HepG2 (cell line): Measurements from ENCODE around the gene CERS5. TPM values are rescaled to one million over a fixed set of nuclear protein-coding genes. Genes with fewer than 3 reads are reported as not detected.

Source experiments
- ATAC-seq: fragments of 200-7000 bp; cut with Tn5 transposase; 3 replicates; pipeline ENCODE4 v1.9.1; 2020; ENCODE audit warnings: mild to moderate bottlenecking, moderate library complexity
- BruUV-seq: library from RNA; stranded (reverse); fragments of 400-500 nt; replicated peaks from 2 replicates; lab custom pipeline; 2021; lab: Mats Ljungman, UMichigan
- CTCF ChIA-PET: fragments of 300-600 bp; formaldehyde crosslinking; extraction: SDS; loops from one replicate; lab custom pipeline; 2021; ENCODE audit warnings: low total read pairs, inconsistent platforms, low intra/inter-chr PET ratio; lab: Yijun Ruan, JAX
- POLR2A ChIA-PET: fragments of 350-600 bp; sonication (Branson Sonifier 250); formaldehyde crosslinking; loops from one replicate; lab custom pipeline; 2020; ENCODE audit warnings: antibody characterized with exemption, inconsistent platforms; lab: Yijun Ruan, JAX
- DNase-seq: peaks from one replicate; pipeline ENCODE4 v3.0.0-alpha.2; 2015; ENCODE audit warnings: low spot score
- FAIRE-seq: peaks from 3 replicates; lab custom pipeline; 2011; peaks lifted over from hg19 to GRCh38; lab: Jason Lieb, UNC
- H2AFZ ChIP-seq: one replicate; pipeline ENCODE4 v1.6.1; 2011; ENCODE audit warnings: low read length, inconsistent platforms
- H3K27ac ChIP-seq: fragments of 300-600 bp; 3 replicates; pipeline ENCODE4 v1.8.0; 2011; ENCODE audit warnings: mixed run types, mild to moderate bottlenecking, mixed read lengths, low read length, inconsistent platforms; ENCODE audit not compliant: insufficient read depth; ENCODE audit errors: extremely low read length
- H3K27me3 ChIP-seq, 2 experiments: fragments of 200-600 bp in 1 of 2; 2 replicates in 1 of 2; 3 replicates in 1 of 2; pipeline versions ENCODE4 v1.6.0 to v1.8.0; 2011; ENCODE audit warnings: low read length in 2 of 2, mild to moderate bottlenecking in 2 of 2, moderate library complexity in 2 of 2, inconsistent platforms in 1 of 2; ENCODE audit not compliant: insufficient read depth in 2 of 2, control insufficient read depth in 1 of 2
- H3K36me3 ChIP-seq, 2 experiments: fragments of 200-600 bp in 1 of 2; replicated peaks in 1 of 2; 2 replicates in 1 of 2; 3 replicates in 1 of 2; pipeline versions ENCODE4 v1.5.1 to v1.8.0; 2011; ENCODE audit warnings: low read length in 2 of 2, inconsistent platforms in 1 of 2; ENCODE audit not compliant: insufficient read depth in 2 of 2, control insufficient read depth in 1 of 2
- H3K4me1 ChIP-seq: 2 replicates; pipeline ENCODE4 v1.5.1; 2012; ENCODE audit warnings: low read length, inconsistent platforms; ENCODE audit not compliant: insufficient read depth
- H3K4me2 ChIP-seq: 2 replicates; pipeline ENCODE4 v1.6.0; 2011; ENCODE audit warnings: low read depth, low read length, inconsistent platforms
- H3K4me3 ChIP-seq, 3 experiments: fragments of 200-600 bp in 1 of 3; sonication (generic), shearing (Covaris generic) in 1 of 3; replicated peaks in 1 of 3; 2 replicates each; pipeline ENCODE4 v1.5.1; 2011 to 2016; ENCODE audit warnings: low read length in 3 of 3, inconsistent platforms in 2 of 3, low read depth in 2 of 3, mild to moderate bottlenecking in 2 of 3, control low read depth in 1 of 3, mixed read lengths in 1 of 3; ENCODE audit not compliant: insufficient read depth in 1 of 3
- H3K79me2 ChIP-seq: one replicate; pipeline ENCODE4 v1.6.1; 2011; ENCODE audit warnings: low read length, inconsistent platforms; ENCODE audit not compliant: insufficient read depth
- H3K9ac ChIP-seq: 2 replicates; pipeline ENCODE4 v1.6.0; 2011; ENCODE audit warnings: mild to moderate bottlenecking, low read depth, low read length, inconsistent platforms; ENCODE audit not compliant: insufficient read depth
- H3K9me3 ChIP-seq: 2 replicates; pipeline ENCODE4 v1.5.1; 2012; ENCODE audit warnings: mild to moderate bottlenecking, low read length
- H4K20me1 ChIP-seq: 2 replicates; pipeline ENCODE4 v1.6.0; 2011; ENCODE audit warnings: inconsistent platforms, mild to moderate bottlenecking, low read length, moderate library complexity; ENCODE audit not compliant: insufficient read depth
- NR1H2 ChIP-seq: sonication (generic); formaldehyde crosslinking; IDR thresholded peaks from 2 replicates; pipeline ENCODE4 v1.8.1; 2022; ENCODE audit warnings: low read depth, missing genetic modification reagents, borderline replicate concordance
- RFXANK ChIP-seq: IDR thresholded peaks from 2 replicates; pipeline ENCODE4 v1.6.1; 2016
- ZNF317 ChIP-seq: sonication (generic); formaldehyde crosslinking; IDR thresholded peaks from 2 replicates; pipeline ENCODE4 v1.5.0; 2020; ENCODE audit warnings: mild to moderate bottlenecking, missing genetic modification reagents
- ZNF672 ChIP-seq: sonication (generic); formaldehyde crosslinking; IDR thresholded peaks from 2 replicates; pipeline ENCODE4 v1.8.1; 2022; ENCODE audit warnings: missing genetic modification reagents
- WGBS: methylation state at CpG from one replicate; pipeline ENCODE4 v1.1.6; 2017; ENCODE audit warnings: low lambda C conversion rate; 5-methylcytosine and 5-hydroxymethylcytosine counted together
- in situ Hi-C: cut with HindIII; loops from 2 replicates; pipeline ENCODE4 v1.10.0; 2017; ENCODE audit warnings: low pct_unique_long_range_greater_than_20kb; ENCODE audit not compliant: extremely low pct_ligation_motif_present
- intact Hi-C: fragments of 100-400 bp; cut with micrococcal nuclease; formaldehyde crosslinking; loops from one replicate; pipeline ENCODE4 v1.10.0; 2022; ENCODE audit not compliant: unreplicated experiment
- polyA plus RNA-seq, 8 experiments: library from polyadenylated mRNA; depleted of rRNA in 3 of 8; stranded (reverse) in 7 of 8; unstranded in 1 of 8; fragments of >200 nt; fragmentation: Illumina TruSeq in 4 of 8; extraction: Trizol in 4 of 8; gene quantifications; 2 replicates each; pipeline versions ENCODE4 v1.2.1 to v1.2.3, GENCODE V29; 2011 to 2016; ENCODE audit warnings: low read depth in 4 of 8, missing spikeins in 1 of 8, mixed read lengths in 1 of 8; ENCODE audit not compliant: insufficient read depth in 1 of 8
- total RNA-seq, 5 experiments: library from RNA; depleted of rRNA; stranded (reverse); fragments of >200 nt; fragmentation: Illumina TruSeq; extraction: Trizol; gene quantifications; 2 replicates each; pipeline ENCODE4 v1.2.3, GENCODE V29; 2016; ENCODE audit warnings: low read depth in 1 of 5
- TF ChIP-seq, protein P1 (sequence below): sonication (generic); formaldehyde crosslinking; IDR thresholded peaks from 2 replicates; pipeline ENCODE4 v1.5.0; 2020; ENCODE audit warnings: mild to moderate bottlenecking, missing genetic modification reagents, moderate library complexity
- TF ChIP-seq, protein P2 (sequence below): sonication (generic); formaldehyde crosslinking; conservative IDR thresholded peaks from 2 replicates; pipeline ENCODE4 v1.4.0; 2020; ENCODE audit warnings: missing genetic modification reagents

The CERS5 gene
- total and polyA plus RNA-seq, 2 of the 13 experiments (the other 11 are each of a cell fraction or from before 2014, with no cell fraction given), result 22.3 to 48.8 TPM

DNA sequence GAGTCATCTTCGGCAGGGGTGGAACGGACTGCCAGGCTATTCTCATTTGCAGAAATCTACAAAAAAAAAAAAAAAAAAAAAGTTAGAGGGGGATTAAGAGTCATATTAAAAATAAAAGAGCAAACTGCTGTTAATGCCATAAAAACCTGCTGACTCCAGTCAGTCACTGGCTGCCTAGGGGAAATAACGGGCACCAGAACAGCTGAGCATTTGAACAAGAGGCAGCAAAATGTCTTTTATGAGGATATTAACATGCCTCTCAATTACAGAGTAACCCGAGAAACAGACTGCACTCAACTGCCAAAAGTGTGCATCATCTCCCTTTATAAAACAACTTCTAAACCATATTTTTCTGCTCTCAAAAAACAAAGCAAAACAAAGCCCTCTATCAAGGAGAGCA lies 28.7 kb upstream of the CERS5 start:
- ChIA-PET CTCF (no interaction called here), POLR2A (no interaction called here)
- in situ Hi-C loops, result no loop called here
- DNase-seq (no peak), ATAC-seq (no peak), FAIRE-seq (no peak)
- Histone ChIP-seq H3K27me3 (no peaks in the 10 kb centered on the region; a peak in 1 of 5 replicates), H3K4me3 (no peak overlapping the region), H3K4me2 (no peak overlapping the region), H3K9ac (no peak overlapping the region), H3K79me2 (no peaks in the 10 kb centered on the region), H3K9me3 (no peaks in the 10 kb centered on the region), H3K4me1 (0 out of 2 replicates have a peak, but pooled peaks cover 6% of the 10 kb centered on the region), H2AFZ (no peak overlapping the region), H3K27ac (no peak overlapping the region), H3K36me3 (peaks cover 0 to 7% of the 10 kb centered on the region in 2 experiments; a peak in 3 of 5 replicates), H4K20me1 (no peaks in the 10 kb centered on the region)
- intact Hi-C loops, result no loop called here
- no TSS peak for BruUV-seq
- TF ChIP-seq, protein P1, sequence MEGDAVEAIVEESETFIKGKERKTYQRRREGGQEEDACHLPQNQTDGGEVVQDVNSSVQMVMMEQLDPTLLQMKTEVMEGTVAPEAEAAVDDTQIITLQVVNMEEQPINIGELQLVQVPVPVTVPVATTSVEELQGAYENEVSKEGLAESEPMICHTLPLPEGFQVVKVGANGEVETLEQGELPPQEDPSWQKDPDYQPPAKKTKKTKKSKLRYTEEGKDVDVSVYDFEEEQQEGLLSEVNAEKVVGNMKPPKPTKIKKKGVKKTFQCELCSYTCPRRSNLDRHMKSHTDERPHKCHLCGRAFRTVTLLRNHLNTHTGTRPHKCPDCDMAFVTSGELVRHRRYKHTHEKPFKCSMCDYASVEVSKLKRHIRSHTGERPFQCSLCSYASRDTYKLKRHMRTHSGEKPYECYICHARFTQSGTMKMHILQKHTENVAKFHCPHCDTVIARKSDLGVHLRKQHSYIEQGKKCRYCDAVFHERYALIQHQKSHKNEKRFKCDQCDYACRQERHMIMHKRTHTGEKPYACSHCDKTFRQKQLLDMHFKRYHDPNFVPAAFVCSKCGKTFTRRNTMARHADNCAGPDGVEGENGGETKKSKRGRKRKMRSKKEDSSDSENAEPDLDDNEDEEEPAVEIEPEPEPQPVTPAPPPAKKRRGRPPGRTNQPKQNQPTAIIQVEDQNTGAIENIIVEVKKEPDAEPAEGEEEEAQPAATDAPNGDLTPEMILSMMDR (CRISPR knock-in tag), result no peak
- 98% methylated on average over 4 of the region's 4 CpGs for WGBS

DNA sequence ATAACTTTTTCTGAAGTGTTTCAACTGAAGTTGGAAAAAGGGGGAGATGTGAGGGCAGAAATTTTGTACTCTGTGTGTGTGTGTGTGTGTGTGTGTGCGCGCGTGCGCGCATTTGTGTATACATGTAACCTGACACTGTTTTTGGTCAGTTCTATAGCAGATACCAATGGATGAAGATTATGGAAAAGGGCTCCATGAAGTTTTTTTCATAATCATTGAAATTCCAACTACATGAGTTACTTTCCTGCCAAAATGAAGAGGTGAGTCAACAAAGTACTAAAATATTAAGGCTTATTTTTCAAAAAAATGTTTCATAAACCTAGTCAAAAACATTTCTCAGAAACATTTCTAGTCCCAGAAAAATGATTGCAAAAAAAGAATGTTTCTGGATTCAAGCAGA lies 25.7 kb upstream of the CERS5 start:
- FAIRE-seq (no peak), ATAC-seq (no peak), DNase-seq (no peak)
- H3K79me2 ChIP-seq, result no peaks in the 10 kb centered on the region
- 85% methylated on average over 5 of the region's 5 CpGs for WGBS
- ChIA-PET CTCF (no interaction called here), POLR2A (no interaction called here)
- H4K20me1 ChIP-seq, result no peaks in the 10 kb centered on the region
- BruUV-seq, result no TSS peak
- no peak overlapping the region for H3K4me2 ChIP-seq
- no peak overlapping the region for H3K9ac ChIP-seq
- TF ChIP-seq ZNF672 (CRISPR knock-in tag), result no peak
- TF ChIP-seq, protein P2, sequence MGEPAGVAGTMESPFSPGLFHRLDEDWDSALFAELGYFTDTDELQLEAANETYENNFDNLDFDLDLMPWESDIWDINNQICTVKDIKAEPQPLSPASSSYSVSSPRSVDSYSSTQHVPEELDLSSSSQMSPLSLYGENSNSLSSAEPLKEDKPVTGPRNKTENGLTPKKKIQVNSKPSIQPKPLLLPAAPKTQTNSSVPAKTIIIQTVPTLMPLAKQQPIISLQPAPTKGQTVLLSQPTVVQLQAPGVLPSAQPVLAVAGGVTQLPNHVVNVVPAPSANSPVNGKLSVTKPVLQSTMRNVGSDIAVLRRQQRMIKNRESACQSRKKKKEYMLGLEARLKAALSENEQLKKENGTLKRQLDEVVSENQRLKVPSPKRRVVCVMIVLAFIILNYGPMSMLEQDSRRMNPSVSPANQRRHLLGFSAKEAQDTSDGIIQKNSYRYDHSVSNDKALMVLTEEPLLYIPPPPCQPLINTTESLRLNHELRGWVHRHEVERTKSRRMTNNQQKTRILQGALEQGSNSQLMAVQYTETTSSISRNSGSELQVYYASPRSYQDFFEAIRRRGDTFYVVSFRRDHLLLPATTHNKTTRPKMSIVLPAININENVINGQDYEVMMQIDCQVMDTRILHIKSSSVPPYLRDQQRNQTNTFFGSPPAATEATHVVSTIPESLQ, result no peak
- TF ChIP-seq ZNF317 (CRISPR knock-in tag), result no peak
- TF ChIP-seq RFXANK (CRISPR knock-in tag), result no peak
- TF ChIP-seq NR1H2 (CRISPR knock-in tag), result no peak
- H3K4me3 ChIP-seq, result no peak overlapping the region
- H3K4me1 ChIP-seq, result peaks cover 24% of the 10 kb centered on the region
- no peaks in the 10 kb centered on the region; a peak in 1 of 5 replicates for H3K27me3 ChIP-seq
- intact Hi-C loops (no loop called here), in situ Hi-C loops (no loop called here)
- H3K27ac ChIP-seq, result no peak overlapping the region
- no peaks in the 10 kb centered on the region for H3K9me3 ChIP-seq
- peaks cover 0 to 4% of the 10 kb centered on the region in 2 experiments; a peak in 3 of 5 replicates for H3K36me3 ChIP-seq
- no peak overlapping the region for H2AFZ ChIP-seq
